Measurements from ENCODE around the gene CDC25B.

The CDC25B gene

DNA sequence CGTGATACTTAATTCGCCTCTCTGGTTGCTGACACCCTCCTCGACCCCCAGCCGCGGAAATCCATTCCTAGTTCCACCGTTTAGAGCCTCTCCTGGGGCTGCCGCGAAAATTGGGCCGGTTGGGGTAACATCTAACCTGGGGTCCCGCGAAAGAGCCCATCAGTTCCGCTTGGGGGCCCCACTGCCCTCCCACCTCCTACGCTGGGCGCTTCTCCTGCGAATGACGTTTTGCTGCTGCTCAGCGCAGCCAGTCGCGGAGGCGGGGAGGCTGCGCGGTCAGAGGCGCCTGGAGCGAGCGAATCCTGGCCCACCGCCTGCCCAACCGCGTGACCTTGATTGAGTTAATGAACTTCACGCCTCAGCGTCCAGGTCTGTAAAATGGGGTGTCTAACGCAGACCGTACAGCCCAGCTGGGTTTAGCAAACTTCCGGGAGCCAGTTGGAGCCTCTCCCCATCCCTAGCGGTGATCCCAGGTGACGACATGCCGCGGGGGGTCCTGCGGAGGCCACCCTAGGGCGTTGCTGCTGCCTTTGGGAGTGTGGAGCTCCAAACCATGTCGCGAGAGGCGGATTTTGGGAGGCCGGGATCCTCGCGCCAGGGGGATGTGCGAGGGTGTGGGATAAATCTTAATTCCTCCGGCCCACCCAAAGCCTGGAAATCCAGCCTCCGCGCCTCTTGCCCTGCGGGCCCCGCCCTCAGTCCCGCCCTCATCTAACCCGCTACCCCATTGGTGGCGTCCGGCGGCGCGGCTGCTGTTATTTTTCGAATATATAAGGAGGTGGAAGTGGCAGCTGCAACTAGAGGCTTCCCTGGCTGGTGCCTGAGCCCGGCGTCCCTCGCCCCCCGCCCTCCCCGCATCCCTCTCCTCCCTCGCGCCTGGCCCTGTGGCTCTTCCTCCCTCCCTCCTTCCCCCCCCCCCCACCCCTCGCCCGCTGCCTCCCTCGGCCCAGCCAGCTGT, at the start of gene CDC25B:
Gene CDC25B, plus strand, starts transcription at position 800 of the 958 bp plus-strand sequence. CDS start 222 bp downstream, outside the sequence.
- DNase-seq (ENCODE audit: low read depth in 2 of 3, low spot score in 2 of 3), result peak in 2 of 3 experiments; percentile 76 to 83

DNA sequence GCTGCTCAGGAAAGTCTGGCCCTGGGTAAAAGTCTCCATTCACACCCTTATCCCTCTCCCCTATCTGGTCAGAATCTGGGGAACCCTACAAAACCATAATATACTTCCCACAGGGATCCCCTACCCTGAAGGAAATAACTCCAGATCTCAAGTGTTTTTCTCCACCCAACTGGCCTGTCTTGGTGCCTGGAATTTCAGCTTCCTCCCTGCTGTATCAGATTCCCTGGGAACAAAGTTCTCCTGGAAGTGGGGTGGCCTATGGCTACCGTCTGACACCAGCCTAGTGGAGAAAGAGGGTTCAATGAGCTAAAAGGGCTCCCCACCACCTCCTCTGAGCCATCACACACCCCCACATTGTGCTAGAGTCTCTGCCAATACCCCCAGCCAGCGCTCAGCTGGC, 48.6 kb upstream of the CDC25B start:
- DNase-seq (ENCODE audit: low read depth in 2 of 3, low spot score in 2 of 3), result no peak

GRCh38 chr20:3748073-3748472, 48.0 kb upstream of the CDC25B start:
- no peak for DNase-seq (ENCODE audit: low read depth in 2 of 3, low spot score in 2 of 3)

DNA sequence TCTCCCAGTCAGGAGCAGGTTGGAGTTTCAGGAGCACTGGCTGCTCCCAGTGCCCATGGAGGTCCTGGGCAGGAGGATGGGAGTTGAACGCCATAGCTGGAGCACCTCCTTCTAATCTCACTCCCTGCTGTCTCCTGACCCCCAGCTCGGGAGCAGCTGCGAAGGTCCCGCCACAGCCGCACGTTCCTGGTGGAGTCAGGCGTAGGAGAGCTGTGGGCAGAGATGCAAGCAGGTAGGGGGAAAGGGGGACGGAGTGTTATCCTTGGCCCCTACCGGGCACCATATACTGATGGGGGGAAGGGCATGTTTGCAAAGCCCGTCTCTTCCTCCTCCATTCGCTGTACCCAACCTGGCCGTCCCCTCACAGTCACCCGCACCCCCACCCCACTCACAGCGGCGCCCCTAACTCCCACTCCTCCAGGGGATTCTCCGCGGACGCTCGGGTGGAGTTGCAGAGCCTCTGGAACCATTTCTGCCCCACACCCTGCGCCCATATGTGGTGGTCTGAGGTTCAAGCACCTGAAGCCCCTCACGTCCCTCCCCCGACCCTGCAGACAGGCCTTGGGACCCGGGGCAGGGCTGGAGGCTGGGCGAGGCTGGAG, 46.9 kb upstream of the CDC25B start:
- no peak for DNase-seq (ENCODE audit: low read depth in 2 of 3, low spot score in 2 of 3)

GRCh38 chr20:3749689-3750531, 46.2 kb upstream of the CDC25B start:
- DNase-seq (ENCODE audit: low read depth in 2 of 3, low spot score in 2 of 3), result peak in 1 of 3 experiments; percentile 27

DNA sequence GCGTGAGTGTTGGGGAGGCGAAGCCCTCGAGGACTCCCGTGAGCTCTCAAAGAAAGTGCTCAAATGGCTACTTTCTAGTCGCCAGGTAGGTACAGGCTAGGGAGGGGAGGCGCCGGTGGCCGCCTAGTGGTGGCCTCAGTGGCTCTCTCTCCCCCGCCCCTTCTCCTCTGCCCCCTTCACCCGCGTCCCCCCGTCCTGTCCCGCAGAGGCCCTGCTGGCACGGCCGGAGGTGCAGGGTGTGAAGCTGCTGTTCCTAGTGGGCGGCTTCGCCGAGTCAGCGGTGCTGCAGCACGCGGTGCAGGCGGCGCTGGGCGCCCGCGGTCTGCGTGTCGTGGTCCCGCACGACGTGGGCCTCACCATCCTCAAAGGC, 44.8 kb upstream of the CDC25B start:
- no peak for DNase-seq (ENCODE audit: low read depth in 2 of 3, low spot score in 2 of 3)

- DNase-seq (ENCODE audit: low read depth in 2 of 3, low spot score in 2 of 3), result no peak
Measured at GRCh38 chr20:3751675-3752385, 44.3 kb upstream of the CDC25B start.

- DNase-seq (ENCODE audit: low read depth in 2 of 3, low spot score in 2 of 3), result no peak
Measured at GRCh38 chr20:3752386-3752759, 43.7 kb upstream of the CDC25B start.

DNA sequence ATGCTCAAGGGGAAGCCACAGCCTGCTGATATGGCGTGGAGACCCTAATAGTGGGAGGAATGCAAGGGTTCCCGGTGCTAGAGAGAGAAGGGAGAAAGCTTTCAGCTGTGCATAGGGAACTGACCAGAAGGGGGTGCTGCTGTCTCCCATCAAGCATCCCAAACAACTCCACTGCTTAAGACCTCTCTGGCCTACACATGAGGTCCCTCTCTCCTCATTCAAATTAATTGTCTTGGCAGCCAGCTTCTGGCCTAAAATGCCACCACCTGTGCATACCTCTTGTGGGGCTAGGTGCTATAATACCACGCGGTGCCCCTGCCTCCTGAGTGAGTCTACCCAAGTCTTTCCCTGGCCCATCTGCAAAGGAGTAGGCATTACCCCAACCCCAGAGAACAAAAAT, 43.0 kb upstream of the CDC25B start:
- no peak for DNase-seq (ENCODE audit: low read depth in 2 of 3, low spot score in 2 of 3)

GRCh38 chr20:3753501-3754275, 42.4 kb upstream of the CDC25B start:
- no peak for DNase-seq (ENCODE audit: low read depth in 2 of 3, low spot score in 2 of 3)

- DNase-seq (ENCODE audit: low read depth in 2 of 3, low spot score in 2 of 3), result no peak
Measured at GRCh38 chr20:3754276-3754630, 41.9 kb upstream of the CDC25B start.

DNA sequence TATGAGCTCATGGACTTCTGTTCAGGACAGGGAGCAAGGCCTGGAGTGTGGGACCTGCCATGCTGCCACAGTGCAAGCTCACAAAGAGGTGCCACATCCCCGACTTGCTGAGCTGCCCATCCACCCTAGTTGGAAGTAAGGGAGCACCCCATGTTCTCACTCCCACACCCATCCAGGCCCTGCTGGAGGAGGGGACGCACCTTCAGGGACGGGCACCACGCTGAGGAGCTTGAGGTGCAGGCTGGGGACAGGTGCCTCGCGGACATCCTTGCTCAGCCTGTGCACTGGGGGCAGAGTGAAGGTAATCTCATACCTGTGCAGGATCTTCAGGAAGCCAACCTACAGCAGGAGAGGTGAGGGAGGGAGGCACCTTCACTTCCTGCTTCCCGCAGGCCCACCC, 40.8 kb upstream of the CDC25B start:
- no peak for DNase-seq (ENCODE audit: low read depth in 2 of 3, low spot score in 2 of 3)

- no peak for DNase-seq (ENCODE audit: low read depth in 2 of 3, low spot score in 2 of 3)
Measured at GRCh38 chr20:3755814-3756480, 40.2 kb upstream of the CDC25B start.

- no peak for DNase-seq (ENCODE audit: low read depth in 2 of 3, low spot score in 2 of 3)
Measured at GRCh38 chr20:3757268-3757667, 38.8 kb upstream of the CDC25B start.

GRCh38 chr20:3758566-3758965, 37.5 kb upstream of the CDC25B start:
- DNase-seq (ENCODE audit: low read depth in 2 of 3, low spot score in 2 of 3), result no peak

- no peak for DNase-seq (ENCODE audit: low read depth in 2 of 3, low spot score in 2 of 3)
Measured at GRCh38 chr20:3759316-3759823, 36.7 kb upstream of the CDC25B start.

DNA sequence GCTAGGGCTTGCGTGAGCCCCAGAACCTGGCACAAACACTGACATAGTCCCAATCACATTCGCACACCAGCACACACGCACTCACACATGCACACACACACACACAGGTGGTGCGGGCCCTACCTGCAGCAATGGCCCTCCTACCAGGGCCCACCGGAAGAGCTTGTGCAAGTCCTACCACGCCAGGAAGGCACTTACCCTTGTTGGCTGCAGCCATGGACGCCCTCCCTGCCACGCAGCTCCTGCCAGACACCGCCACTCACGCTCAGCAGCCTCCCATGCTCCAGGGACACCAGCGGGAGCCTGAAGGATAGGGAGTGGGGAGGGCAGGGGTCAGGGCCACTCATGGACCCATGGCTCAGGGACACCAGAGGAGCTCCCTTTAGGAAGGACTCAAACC, 36.2 kb upstream of the CDC25B start:
- DNase-seq (ENCODE audit: low read depth in 2 of 3, low spot score in 2 of 3), result no peak

DNA sequence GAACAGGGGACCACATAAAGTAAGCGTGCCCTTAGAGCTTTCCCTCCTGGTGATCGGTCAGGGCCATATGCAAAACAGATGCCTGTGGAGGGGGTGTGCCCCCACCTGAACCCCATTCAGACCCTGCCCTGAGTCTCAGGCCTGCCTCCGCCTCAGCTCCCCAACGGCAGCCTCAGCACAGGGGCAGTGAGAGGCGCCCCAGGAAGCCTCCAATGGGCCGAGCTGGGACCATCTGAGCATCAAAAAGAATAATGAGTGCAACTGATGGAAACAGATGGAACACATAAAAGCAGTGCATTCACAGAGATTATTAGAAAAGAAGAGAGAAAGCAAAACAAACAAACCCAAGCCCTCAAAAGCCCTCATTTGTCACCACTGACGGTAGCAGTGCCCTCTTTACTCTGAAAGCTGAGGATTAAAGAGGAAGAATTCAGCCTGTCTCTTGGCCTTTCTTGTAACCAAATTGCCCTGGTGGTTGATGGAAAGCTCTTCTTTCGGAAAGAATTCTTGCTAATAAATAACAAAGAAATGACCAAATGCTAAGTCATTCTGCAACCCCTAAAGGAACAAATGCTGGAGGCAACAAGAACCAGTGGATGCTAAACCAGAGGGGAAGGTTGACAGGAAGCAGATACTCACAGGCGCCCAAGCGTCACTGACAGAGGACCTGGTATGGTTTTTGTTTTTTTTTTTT, 35.3 kb upstream of the CDC25B start:
- no peak for DNase-seq (ENCODE audit: low read depth in 2 of 3, low spot score in 2 of 3)
